Peyer's patch (tissue), 4 donors: ENCODE measurements around the gene SLC25A21.

Experiments
- POLR2A ChIP-seq, 2 donors: fragments of 450-650 bp; IDR thresholded peaks; one replicate each; pipeline ENCODE4 v1.5.1; 2017; ENCODE audit warnings: antibody characterized with exemption in 2 of 2, mild to moderate bottlenecking in 2 of 2, moderate library complexity in 2 of 2
- TF ChIP-seq, protein P1 (sequence below), 6 experiments: fragments of 450-650 bp in 4 of 6; fragments of 200-600 bp in 2 of 6; sonication (generic) in 1 of 6; IDR thresholded peaks; one replicate each; pipeline ENCODE4 v1.5.1; 2017 to 2019; ENCODE audit warnings: antibody characterized with exemption in 6 of 6, mild to moderate bottlenecking in 3 of 6, moderate library complexity in 1 of 6

DNA sequence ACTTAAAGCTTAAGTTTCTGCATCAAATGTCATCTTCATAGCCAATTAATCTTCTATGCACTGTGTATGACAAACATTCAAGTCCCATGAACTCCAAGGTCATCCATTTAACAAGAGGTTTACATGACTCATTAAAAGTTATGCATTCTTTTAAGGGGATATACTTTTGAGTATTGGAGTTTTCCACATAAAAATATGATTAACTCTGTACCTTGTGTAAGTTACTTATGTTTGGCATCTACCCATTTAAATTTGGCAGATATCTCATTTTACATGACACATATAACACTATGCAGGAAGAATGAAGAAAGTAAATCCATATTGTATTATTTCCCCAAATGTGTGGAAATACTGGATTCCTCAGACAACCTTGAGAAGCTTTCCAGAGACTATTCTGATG, 270.5 kb downstream of the SLC25A21 start:
- TF ChIP-seq POLR2A (IDR thresholded peaks at IDR 0.05), result no peak
- TF ChIP-seq, protein P1, sequence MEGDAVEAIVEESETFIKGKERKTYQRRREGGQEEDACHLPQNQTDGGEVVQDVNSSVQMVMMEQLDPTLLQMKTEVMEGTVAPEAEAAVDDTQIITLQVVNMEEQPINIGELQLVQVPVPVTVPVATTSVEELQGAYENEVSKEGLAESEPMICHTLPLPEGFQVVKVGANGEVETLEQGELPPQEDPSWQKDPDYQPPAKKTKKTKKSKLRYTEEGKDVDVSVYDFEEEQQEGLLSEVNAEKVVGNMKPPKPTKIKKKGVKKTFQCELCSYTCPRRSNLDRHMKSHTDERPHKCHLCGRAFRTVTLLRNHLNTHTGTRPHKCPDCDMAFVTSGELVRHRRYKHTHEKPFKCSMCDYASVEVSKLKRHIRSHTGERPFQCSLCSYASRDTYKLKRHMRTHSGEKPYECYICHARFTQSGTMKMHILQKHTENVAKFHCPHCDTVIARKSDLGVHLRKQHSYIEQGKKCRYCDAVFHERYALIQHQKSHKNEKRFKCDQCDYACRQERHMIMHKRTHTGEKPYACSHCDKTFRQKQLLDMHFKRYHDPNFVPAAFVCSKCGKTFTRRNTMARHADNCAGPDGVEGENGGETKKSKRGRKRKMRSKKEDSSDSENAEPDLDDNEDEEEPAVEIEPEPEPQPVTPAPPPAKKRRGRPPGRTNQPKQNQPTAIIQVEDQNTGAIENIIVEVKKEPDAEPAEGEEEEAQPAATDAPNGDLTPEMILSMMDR (IDR thresholded peaks at IDR 0.05), result no peak
